T1000 (cell line): ENCODE measurements around the gene TLX2.

ENCODE experiments used
- DNase-seq: peaks from one replicate; lab custom pipeline; 2025; ENCODE audit warnings: mixed read lengths; lab: John Stamatoyannopoulos, UW

TLX2 gene

GRCh38 chr2:74496997-74497776 is 17.1 kb upstream of the TLX2 start:
- no peak for DNase-seq

GRCh38 chr2:74497777-74498499 is 16.3 kb upstream of the TLX2 start:
- DNase-seq, result no peak

- DNase-seq, result no peak
Observed at GRCh38 chr2:74498500-74499266, 15.6 kb upstream of the TLX2 start.

GRCh38 chr2:74499267-74499939 is 14.8 kb upstream of the TLX2 start, which contains the start of gene LBX2:
Gene LBX2, minus strand, starts transcription at chr2:74499603. Its CDS starts 66 bp downstream, at chr2:74499537.
- no peak for DNase-seq

- DNase-seq, result no peak
Observed at GRCh38 chr2:74499940-74500577, 14.2 kb upstream of the TLX2 start.

GRCh38 chr2:74500578-74500946 is 13.7 kb upstream of the TLX2 start:
- no peak for DNase-seq

- no peak for DNase-seq
Observed at GRCh38 chr2:74501335-74502071, 12.7 kb upstream of the TLX2 start.

GRCh38 chr2:74502147-74502719 is 12.0 kb upstream of the TLX2 start:
- no peak for DNase-seq

GRCh38 chr2:74502720-74503505 is 11.3 kb upstream of the TLX2 start:
- DNase-seq, result no peak

- no peak for DNase-seq
Observed at GRCh38 chr2:74503506-74504475, 10.5 kb upstream of the TLX2 start.

GRCh38 chr2:74504591-74504990 is 9.7 kb upstream of the TLX2 start:
- DNase-seq, result no peak

- DNase-seq, result no peak
Observed at GRCh38 chr2:74505448-74506246, 8.6 kb upstream of the TLX2 start.

GRCh38 chr2:74507145-74507925 is 6.9 kb upstream of the TLX2 start, which contains the start of gene PCGF1:
Gene PCGF1, minus strand, starts transcription at chr2:74507695. Its CDS starts 27 bp downstream, at chr2:74507668.
- DNase-seq, result peak; percentile 96

- DNase-seq, result peak; percentile 50
Observed at GRCh38 chr2:74507926-74508520, 6.2 kb upstream of the TLX2 start.

- DNase-seq, result no peak
Observed at GRCh38 chr2:74510272-74510671, 4.0 kb upstream of the TLX2 start.
